HUES48 (cell line): ENCODE results near the gene OPCML.
A peak's percentile ranks its signal among the peaks of the same experiment; 100 is the strongest.

Experiments used
- H3K27ac ChIP-seq: one replicate; pipeline ENCODE4 v1.7.0; 2013; ENCODE audit warnings: low read depth, low read length, inconsistent platforms
- H3K27me3 ChIP-seq: 2 replicates; pipeline ENCODE4 v1.6.1; 2013; ENCODE audit warnings: mild to moderate bottlenecking, low read length; ENCODE audit not compliant: control insufficient read depth, insufficient read depth
- H3K36me3 ChIP-seq: 2 replicates; pipeline ENCODE4 v1.6.1; 2013; ENCODE audit warnings: low read length; ENCODE audit not compliant: control insufficient read depth, insufficient read depth
- H3K4me1 ChIP-seq: 2 replicates; pipeline ENCODE4 v1.6.1; 2013; ENCODE audit warnings: mild to moderate bottlenecking, low read length; ENCODE audit not compliant: control insufficient read depth, insufficient read depth
- H3K4me3 ChIP-seq: 2 replicates; pipeline ENCODE4 v1.5.1; 2013; ENCODE audit warnings: mild to moderate bottlenecking, low read depth, low read length
- H3K9ac ChIP-seq: 2 replicates; pipeline ENCODE4 v1.6.1; 2013; ENCODE audit warnings: mild to moderate bottlenecking, low read depth, low read length, moderate library complexity
- H3K9me3 ChIP-seq: 2 replicates; pipeline ENCODE4 v1.6.1; 2013; ENCODE audit warnings: low read length; ENCODE audit not compliant: control insufficient read depth, insufficient read depth

Gene OPCML

GRCh38 chr11:132459736-132460135, 1072.6 kb downstream of the OPCML start:
- Histone ChIP-seq H3K27me3 (no peaks in the 10 kb centered on the region), H3K36me3 (no peaks in the 10 kb centered on the region), H3K4me1 (peaks cover 9% of the 10 kb centered on the region), H3K27ac (no peak overlapping the region), H3K4me3 (no peak overlapping the region), H3K9me3 (no peaks in the 10 kb centered on the region), H3K9ac (no peak overlapping the region)

- H3K27ac ChIP-seq: no peak overlapping the region
- no peaks in the 10 kb centered on the region for H3K27me3 ChIP-seq
- H3K4me3 ChIP-seq: no peak overlapping the region
- H3K9ac ChIP-seq: no peak overlapping the region
- peaks cover 12% of the 10 kb centered on the region for H3K4me1 ChIP-seq
- no peaks in the 10 kb centered on the region for H3K9me3 ChIP-seq
- no peaks in the 10 kb centered on the region for H3K36me3 ChIP-seq
These were observed 1074.9 kb downstream of the OPCML start for GRCh38 chr11:132457445-132457844.

DNA sequence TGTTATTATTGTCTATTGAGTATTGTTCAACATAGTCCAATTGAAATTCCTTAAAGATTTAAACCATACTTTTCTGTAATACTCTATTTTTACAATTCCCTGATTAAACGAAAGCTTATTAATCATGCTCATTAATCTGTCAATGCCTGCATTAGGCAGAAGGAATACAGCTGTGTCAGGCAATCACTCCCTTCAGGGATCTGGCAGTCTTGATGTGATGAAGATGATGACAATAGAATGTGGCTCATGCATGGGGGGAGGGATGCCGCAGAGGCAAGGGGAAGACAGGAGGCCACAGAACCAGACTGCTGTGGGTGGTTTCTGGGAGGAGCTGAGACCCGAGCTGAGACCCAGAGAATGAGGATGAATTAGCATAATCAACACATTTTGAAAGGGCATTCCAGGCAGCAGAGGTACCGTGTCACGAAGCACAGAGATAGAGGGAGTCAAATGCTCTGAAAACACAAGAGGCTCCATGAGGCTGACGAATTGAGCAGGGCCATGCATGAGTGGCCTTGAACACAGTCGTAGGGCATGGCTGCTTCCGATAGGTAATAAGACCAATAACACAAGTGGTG, 1075.5 kb downstream of the OPCML start:
- no peaks in the 10 kb centered on the region for H3K27me3 ChIP-seq
- H3K27ac ChIP-seq: no peak overlapping the region
- no peaks in the 10 kb centered on the region for H3K9me3 ChIP-seq
- H3K36me3 ChIP-seq: no peaks in the 10 kb centered on the region
- H3K9ac ChIP-seq: no peak overlapping the region
- H3K4me3 ChIP-seq: no peak overlapping the region
- H3K4me1 ChIP-seq: peaks cover 18% of the 10 kb centered on the region

DNA sequence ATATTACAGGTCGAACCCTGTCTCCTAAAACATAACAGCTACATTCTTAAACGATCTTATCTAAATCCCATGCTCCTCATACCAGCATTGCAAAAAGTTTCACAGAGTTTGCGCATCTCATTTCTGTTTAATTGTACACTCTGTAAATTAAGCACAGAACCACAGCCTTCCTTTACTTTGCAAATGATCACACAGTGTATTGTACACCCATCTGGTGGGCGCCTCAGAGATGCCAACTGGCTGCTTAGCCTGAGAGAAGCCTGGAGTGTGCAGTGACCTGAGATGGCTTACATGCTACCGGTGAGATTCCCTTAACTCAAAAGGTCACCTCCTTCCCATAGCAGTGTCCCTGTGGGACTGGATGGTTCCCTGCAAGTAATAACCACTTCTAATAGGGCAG, 1077.3 kb downstream of the OPCML start:
- Histone ChIP-seq H3K9me3 (no peaks in the 10 kb centered on the region), H3K4me3 (no peak overlapping the region), H3K9ac (no peak overlapping the region), H3K4me1 (peaks cover 33% of the 10 kb centered on the region), H3K36me3 (no peaks in the 10 kb centered on the region), H3K27ac (no peak overlapping the region), H3K27me3 (no peaks in the 10 kb centered on the region)

- Histone ChIP-seq H3K36me3 (no peaks in the 10 kb centered on the region), H3K9me3 (no peaks in the 10 kb centered on the region), H3K27ac (no peak overlapping the region), H3K4me3 (no peak overlapping the region), H3K27me3 (no peaks in the 10 kb centered on the region), H3K4me1 (peaks cover 33% of the 10 kb centered on the region), H3K9ac (no peak overlapping the region)
These were observed 1078.9 kb downstream of the OPCML start for GRCh38 chr11:132453406-132453805.

GRCh38 chr11:132452616-132453015, 1079.7 kb downstream of the OPCML start:
- Histone ChIP-seq H3K36me3 (no peaks in the 10 kb centered on the region), H3K9me3 (no peaks in the 10 kb centered on the region), H3K4me1 (peaks cover 33% of the 10 kb centered on the region), H3K27ac (peak overlapping the region; percentile 90), H3K27me3 (no peaks in the 10 kb centered on the region), H3K4me3 (no peak overlapping the region), H3K9ac (no peak overlapping the region)

DNA sequence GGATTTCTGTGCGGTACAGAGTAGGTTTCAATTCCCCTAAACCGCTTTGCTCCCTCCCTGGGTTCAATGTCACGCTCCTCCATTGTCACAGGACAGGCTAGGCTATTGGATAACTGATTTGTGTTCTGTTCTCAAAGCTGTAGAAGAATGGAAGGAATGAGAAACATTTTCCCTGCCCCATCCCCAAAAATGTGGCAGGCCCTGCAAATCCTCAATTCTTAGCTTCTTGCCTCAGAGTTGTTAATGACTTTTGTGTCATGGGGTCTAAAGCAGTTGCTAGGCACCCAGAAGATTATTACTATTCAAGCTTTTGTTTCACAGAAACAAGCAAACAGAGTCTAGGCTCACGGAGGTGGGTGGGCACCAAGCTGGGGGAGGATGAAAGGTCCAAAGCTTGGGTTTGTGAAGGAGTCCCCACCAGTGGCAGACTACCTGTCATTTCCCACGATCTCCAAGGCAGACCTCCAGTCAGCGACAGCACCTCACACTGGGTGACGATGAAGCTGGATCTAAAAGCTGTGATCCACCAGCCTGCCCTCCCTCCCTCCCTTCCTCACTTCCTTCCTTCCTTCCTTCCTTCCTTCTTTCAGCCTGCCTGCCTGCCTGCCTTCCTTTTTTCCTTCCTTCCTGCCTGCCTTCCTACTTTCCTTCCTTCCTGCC, 1080.2 kb downstream of the OPCML start:
- H3K9ac ChIP-seq: peak overlapping the region; percentile 13; the same call in 1 of the 2 replicates
- H3K4me1 ChIP-seq: peaks cover 31% of the 10 kb centered on the region
- no peaks in the 10 kb centered on the region for H3K9me3 ChIP-seq
- H3K36me3 ChIP-seq: no peaks in the 10 kb centered on the region
- no peak overlapping the region for H3K4me3 ChIP-seq
- no peaks in the 10 kb centered on the region for H3K27me3 ChIP-seq
- peak overlapping the region; percentile 90 for H3K27ac ChIP-seq

DNA sequence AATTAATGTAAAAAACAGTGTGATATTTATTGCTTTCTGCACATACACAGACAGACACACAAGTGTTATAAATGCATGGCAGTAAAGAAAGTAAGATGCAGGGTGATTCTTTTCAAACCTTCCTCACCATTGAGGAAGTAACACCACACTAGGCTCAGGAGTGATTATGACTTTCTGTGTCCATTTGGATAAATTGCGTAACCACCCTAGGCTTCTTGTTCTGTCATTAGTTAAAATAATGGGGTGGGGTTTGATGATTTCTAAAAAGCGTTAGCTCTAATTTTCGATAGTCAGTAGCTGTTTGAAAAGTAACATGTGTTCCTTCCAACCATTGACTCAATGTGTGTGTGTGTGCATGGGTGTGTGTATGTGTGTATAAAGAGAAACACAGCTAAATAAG, 1081.7 kb downstream of the OPCML start:
- H3K27ac ChIP-seq: no peak overlapping the region

GRCh38 chr11:132448334-132448995, 1083.8 kb downstream of the OPCML start:
- H3K36me3 ChIP-seq: no peaks in the 10 kb centered on the region
- peaks cover 24% of the 10 kb centered on the region for H3K4me1 ChIP-seq
- H3K9me3 ChIP-seq: no peaks in the 10 kb centered on the region
- no peak overlapping the region for H3K4me3 ChIP-seq
- no peak overlapping the region for H3K27ac ChIP-seq
- no peak overlapping the region for H3K9ac ChIP-seq
- H3K27me3 ChIP-seq: no peaks in the 10 kb centered on the region

More for the DNA sequence above, 1081.7 kb downstream of the OPCML start:
- Histone ChIP-seq H3K9me3 (no peaks in the 10 kb centered on the region), H3K4me1 (peaks cover 24% of the 10 kb centered on the region), H3K27me3 (no peaks in the 10 kb centered on the region), H3K9ac (no peak overlapping the region), H3K36me3 (no peaks in the 10 kb centered on the region), H3K4me3 (no peak overlapping the region)

DNA sequence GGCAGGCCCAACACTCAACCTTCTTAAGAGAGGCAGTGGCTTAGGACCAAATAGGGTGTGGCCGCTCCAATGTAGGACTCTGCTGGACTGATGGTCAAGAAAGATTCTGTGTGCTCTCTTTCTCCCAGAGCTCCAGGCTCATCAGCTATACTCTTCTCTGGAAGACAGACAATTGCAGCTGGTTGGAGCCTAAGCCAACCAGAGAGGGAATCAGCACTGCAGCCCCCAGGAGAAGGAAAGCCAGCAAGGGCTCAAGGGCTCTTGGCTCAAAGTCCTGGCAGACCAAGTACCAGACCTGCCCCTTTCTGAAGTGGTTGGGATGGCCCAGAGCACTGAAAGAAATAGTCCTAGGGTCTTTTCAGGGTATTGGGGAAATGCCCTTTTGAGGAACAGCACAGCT, 1084.5 kb downstream of the OPCML start:
- Histone ChIP-seq H3K9ac (no peak overlapping the region), H3K9me3 (no peaks in the 10 kb centered on the region), H3K36me3 (no peaks in the 10 kb centered on the region), H3K4me1 (peaks cover 24% of the 10 kb centered on the region), H3K27ac (no peak overlapping the region), H3K4me3 (no peak overlapping the region), H3K27me3 (no peaks in the 10 kb centered on the region)

DNA sequence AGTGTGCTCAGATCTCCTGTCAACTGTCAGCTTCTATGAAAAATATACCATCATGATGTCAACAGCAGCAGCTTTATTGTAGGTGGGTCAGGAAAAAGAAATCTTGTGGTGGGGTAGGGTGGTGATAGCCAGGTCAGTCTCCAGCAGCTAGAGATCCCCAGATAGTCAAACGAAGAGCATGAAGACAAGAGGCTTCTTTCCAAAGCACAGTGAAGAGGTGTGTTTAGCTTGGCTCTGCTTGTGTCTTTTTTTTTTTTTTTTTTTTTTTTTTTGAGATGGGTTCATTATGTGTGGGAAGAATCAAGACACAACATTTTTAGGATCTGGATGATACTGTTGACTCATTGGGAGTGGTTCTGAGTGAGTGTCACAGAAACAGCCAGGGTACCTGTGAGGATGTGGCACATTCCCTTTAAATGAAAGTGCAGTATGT, 1086.4 kb downstream of the OPCML start:
- Histone ChIP-seq H3K9me3 (no peaks in the 10 kb centered on the region), H3K9ac (no peak overlapping the region), H3K4me3 (no peak overlapping the region), H3K27me3 (no peaks in the 10 kb centered on the region), H3K27ac (no peak overlapping the region), H3K36me3 (no peaks in the 10 kb centered on the region), H3K4me1 (peaks cover 6% of the 10 kb centered on the region)
